ENCODE measurements around the gene ZSWIM4.

ZSWIM4 gene

DNA sequence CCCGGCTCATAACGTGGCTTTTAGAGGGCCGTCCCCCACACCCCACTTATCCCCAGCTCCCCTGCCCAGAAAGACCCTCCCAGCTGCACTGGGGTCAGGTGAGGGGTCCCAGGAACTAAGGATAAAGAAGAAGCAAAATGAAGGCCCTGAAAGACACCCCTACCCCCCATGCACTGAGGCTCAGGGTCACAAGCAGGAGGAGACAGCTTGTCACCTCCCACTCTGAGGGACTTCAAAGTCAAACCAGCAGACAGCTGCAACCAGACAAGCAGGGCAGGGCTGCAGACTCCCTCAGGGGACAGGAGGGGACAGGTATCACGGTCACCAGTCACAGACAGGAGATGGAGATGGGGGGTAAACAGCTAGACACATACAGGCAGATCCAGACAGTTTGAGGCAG, 75.6 kb downstream of the ZSWIM4 start:
- H3K4me3 ChIP-seq (ENCODE audit: low read depth, low read length), result no peak overlapping the region

GRCh38 chr19:13872339-13872694, 77.1 kb downstream of the ZSWIM4 start:
- no peak overlapping the region for H3K4me3 ChIP-seq (ENCODE audit: low read depth, low read length)

- H3K4me3 ChIP-seq (ENCODE audit: low read depth, low read length), result no peak overlapping the region
Measured at GRCh38 chr19:13872695-13873389, 77.6 kb downstream of the ZSWIM4 start.

GRCh38 chr19:13873834-13874515, 78.7 kb downstream of the ZSWIM4 start:
- no peak overlapping the region for H3K4me3 ChIP-seq (ENCODE audit: low read depth, low read length)

- H3K4me3 ChIP-seq (ENCODE audit: low read depth, low read length), result no peak overlapping the region
Measured at GRCh38 chr19:13875824-13876223, 80.6 kb downstream of the ZSWIM4 start.

GRCh38 chr19:13876834-13877233, 81.6 kb downstream of the ZSWIM4 start, which contains the start of gene NANOS3:
NANOS3 (plus strand) TSS chr19:13877134; CDS start chr19:13877249, 115 bp downstream.
- no peak within 1 kb of the TSS for H3K4me3 ChIP-seq (ENCODE audit: low read depth, low read length)

DNA sequence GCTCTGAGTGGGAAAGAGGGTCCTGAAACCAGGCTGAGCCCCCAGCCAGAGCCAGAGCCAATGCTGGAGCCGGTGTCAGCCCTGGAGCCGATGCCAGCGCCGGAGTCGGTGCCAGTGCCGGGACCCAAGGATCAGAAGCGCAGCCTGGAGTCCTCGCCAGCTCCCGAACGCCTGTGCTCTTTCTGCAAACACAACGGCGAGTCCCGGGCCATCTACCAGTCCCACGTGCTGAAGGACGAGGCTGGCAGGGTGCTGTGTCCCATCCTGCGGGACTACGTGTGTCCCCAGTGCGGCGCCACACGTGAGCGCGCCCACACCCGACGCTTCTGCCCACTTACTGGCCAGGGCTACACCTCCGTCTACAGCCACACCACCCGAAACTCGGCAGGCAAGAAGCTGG, 82.1 kb downstream of the ZSWIM4 start:
- no peak overlapping the region for H3K4me3 ChIP-seq (ENCODE audit: low read depth, low read length)

DNA sequence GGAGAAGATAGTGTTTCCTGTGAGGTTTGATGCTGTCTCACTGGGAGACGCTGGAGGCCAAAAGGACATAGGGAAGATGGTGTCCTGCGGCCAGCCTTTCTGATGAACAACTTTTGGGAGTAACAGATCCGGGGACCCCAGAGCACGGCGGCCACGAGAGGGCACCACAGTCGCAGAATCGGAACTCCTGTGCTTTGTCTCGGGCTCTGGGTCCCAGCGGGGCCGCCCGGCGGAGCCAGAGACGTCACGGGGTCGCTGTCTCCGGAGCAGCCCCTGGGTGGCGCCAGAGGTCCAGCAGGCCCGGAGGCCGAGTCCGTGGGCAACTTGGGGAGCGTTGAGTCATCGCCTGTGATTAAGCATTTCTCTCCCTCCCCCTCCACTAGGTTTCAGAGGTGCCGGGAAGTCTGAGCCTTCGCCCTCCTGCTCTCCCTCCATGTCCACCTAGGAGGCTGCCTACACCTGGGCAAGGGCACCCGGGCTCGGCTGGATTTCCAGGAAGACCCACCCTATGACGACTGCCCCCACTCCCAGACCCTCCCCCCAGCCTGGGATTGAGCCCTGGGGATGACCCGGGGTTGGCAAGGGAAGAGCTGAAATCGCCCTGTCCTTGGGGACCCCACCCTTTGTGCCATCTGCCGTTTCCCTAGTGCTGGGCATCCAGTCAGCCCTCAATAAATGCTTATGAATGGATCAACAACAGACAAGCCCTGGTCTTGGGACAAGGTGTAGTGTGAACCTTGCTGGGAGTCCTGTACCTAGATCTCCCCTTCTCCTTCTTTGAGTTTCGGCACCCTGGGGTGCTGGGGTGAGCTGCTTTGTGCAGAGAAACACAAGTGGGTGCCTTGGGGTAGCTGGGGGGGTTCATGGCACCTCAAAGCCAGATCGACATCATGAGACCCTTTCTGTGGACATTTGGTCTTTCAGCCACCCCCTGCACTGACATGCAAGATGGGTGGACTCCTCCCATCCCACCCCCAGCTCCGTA, 85.1 kb downstream of the ZSWIM4 start:
- H3K4me3 ChIP-seq (ENCODE audit: low read depth, low read length), result no peak overlapping the region

GRCh38 chr19:13881251-13881691, 86.0 kb downstream of the ZSWIM4 start:
- H3K4me3 ChIP-seq (ENCODE audit: low read depth, low read length), result no peak overlapping the region
